HG02763 (cell line): ENCODE measurements around the gene ACSL1.

Source experiments
- ATAC-seq: cut with Tn5 transposase; IDR thresholded peaks from one replicate; pipeline ENCODE4 v1.9.1; 2021; ENCODE audit warnings: mild to moderate bottlenecking, moderate library complexity; ENCODE audit not compliant: unreplicated experiment

Gene ACSL1

GRCh38 chr4:184814686-184815045 is 11.1 kb downstream of the ACSL1 start:
- ATAC-seq, result no peak

GRCh38 chr4:184812651-184813181 is 13.1 kb downstream of the ACSL1 start:
- ATAC-seq, result no peak

- no peak for ATAC-seq
These were observed 13.6 kb downstream of the ACSL1 start for GRCh38 chr4:184812199-184812542.

GRCh38 chr4:184811526-184812198 is 14.1 kb downstream of the ACSL1 start:
- ATAC-seq, result no peak

GRCh38 chr4:184810720-184811119 is 15.0 kb downstream of the ACSL1 start:
- no peak for ATAC-seq

- ATAC-seq, result no peak
These were observed 17.1 kb downstream of the ACSL1 start for GRCh38 chr4:184808713-184809050.

GRCh38 chr4:184807797-184808712 is 17.7 kb downstream of the ACSL1 start:
- no peak for ATAC-seq

- ATAC-seq, result no peak
These were observed 18.5 kb downstream of the ACSL1 start for GRCh38 chr4:184807256-184807655.

GRCh38 chr4:184806711-184807110 is 19.1 kb downstream of the ACSL1 start:
- ATAC-seq, result no peak

- no peak for ATAC-seq
These were observed 19.6 kb downstream of the ACSL1 start for GRCh38 chr4:184806229-184806550.

GRCh38 chr4:184805462-184806228 is 20.1 kb downstream of the ACSL1 start:
- peak; percentile 56 for ATAC-seq

GRCh38 chr4:184804621-184805020 is 21.1 kb downstream of the ACSL1 start:
- no peak for ATAC-seq

GRCh38 chr4:184803874-184804273 is 21.9 kb downstream of the ACSL1 start:
- no peak for ATAC-seq

- ATAC-seq, result no peak
These were observed 22.6 kb downstream of the ACSL1 start for GRCh38 chr4:184803133-184803532.

- ATAC-seq, result no peak
These were observed 23.1 kb downstream of the ACSL1 start for GRCh38 chr4:184802697-184803015.

GRCh38 chr4:184801781-184802696 is 23.7 kb downstream of the ACSL1 start:
- no peak for ATAC-seq

GRCh38 chr4:184798504-184798903 is 27.3 kb downstream of the ACSL1 start:
- ATAC-seq, result no peak

GRCh38 chr4:184796906-184797305 is 28.9 kb downstream of the ACSL1 start:
- no peak for ATAC-seq

- no peak for ATAC-seq
These were observed 30.4 kb downstream of the ACSL1 start for GRCh38 chr4:184795214-184795844.

- ATAC-seq, result no peak
These were observed 31.3 kb downstream of the ACSL1 start for GRCh38 chr4:184794470-184794869.
